BJ (cell line): ENCODE measurements around the gene BAIAP2. TPM values are rescaled to one million over a fixed set of nuclear protein-coding genes. Genes with fewer than 3 reads are reported as not detected.
"Not testable (repeated sequence)": the region's sequence is repeated elsewhere in the genome, so short reads cannot be mapped to it uniquely, and the experiment has no call there.

Experiments
- CTCF ChIA-PET: fragments of 350-600 bp; formaldehyde crosslinking; extraction: SDS; loops from one replicate; lab custom pipeline; 2021; ENCODE audit warnings: antibody characterized with exemption, inconsistent platforms; lab: Yijun Ruan, JAX
- POLR2A ChIA-PET: fragments of 300-600 bp; sonication (Branson Sonifier 250); formaldehyde crosslinking; extraction: SDS; loops from one replicate; lab custom pipeline; 2021; ENCODE audit warnings: antibody characterized with exemption; lab: Charles Lee
- DNase-seq: peaks from one replicate; pipeline ENCODE4 v3.0.0-alpha.2; 2011; ENCODE audit warnings: low read depth
- H3K27me3 ChIP-seq: 2 replicates; pipeline ENCODE4 v1.6.0; 2011; ENCODE audit warnings: low read length; ENCODE audit not compliant: control insufficient read depth, insufficient read depth
- H3K36me3 ChIP-seq: 2 replicates; pipeline ENCODE4 v1.5.1; 2011; ENCODE audit warnings: low read length; ENCODE audit not compliant: control insufficient read depth, insufficient read depth
- H3K4me3 ChIP-seq: 2 replicates; pipeline ENCODE4 v1.5.1; 2011; ENCODE audit warnings: low read depth, mild to moderate bottlenecking, control low read depth, low read length
- CTCF ChIP-seq: IDR thresholded peaks from 2 replicates; pipeline ENCODE4 v1.5.1; 2011; ENCODE audit warnings: low read depth, mild to moderate bottlenecking, control low read depth, inconsistent platforms, low read length, moderate library complexity; ENCODE audit not compliant: insufficient read depth
- polyA plus RNA-seq: library from polyadenylated mRNA; depleted of rRNA; stranded (reverse); fragments of >200 nt; gene quantifications from 2 replicates; pipeline ENCODE4 v1.2.3, GENCODE V29; 2011

The BAIAP2 gene
- polyA plus RNA-seq, 1 experiment: 12.1 TPM

GRCh38 chr17:81143717-81144422 is 108.9 kb downstream of the BAIAP2 start:
- no peak for DNase-seq
- ChIA-PET POLR2A (no interaction called here), CTCF (interaction anchor here (1.0 to 5.9 kb wide), 13 partner anchors 10 to 341 kb away, joined by 3 to 30 read pairs (median 7); partner anchors contain the start of gene PVALEF)
- Histone ChIP-seq H3K27me3 (no peaks in the 10 kb centered on the region; the same call in 1 of the 2 replicates), H3K4me3 (no peak overlapping the region), H3K36me3 (no peaks in the 10 kb centered on the region)
- TF ChIP-seq CTCF: no peak

- ChIA-PET CTCF (interaction anchor here (0.6 to 5.9 kb wide), 8 partner anchors 11 to 340 kb away, joined by 3 to 26 read pairs (median 6); no protein-coding TSS in a partner anchor), POLR2A (no interaction called here)
- DNase-seq: no peak
- H3K27me3 ChIP-seq: no peaks in the 10 kb centered on the region; the same call in 1 of the 2 replicates
- H3K36me3 ChIP-seq: no peaks in the 10 kb centered on the region
- H3K4me3 ChIP-seq: no peak overlapping the region
- TF ChIP-seq CTCF: no peak
Observed at GRCh38 chr17:81144423-81144781, 109.5 kb downstream of the BAIAP2 start.

GRCh38 chr17:81146208-81146607 is 111.3 kb downstream of the BAIAP2 start:
- DNase-seq, H3K4me3 ChIP-seq, H3K27me3 ChIP-seq, H3K36me3 ChIP-seq, POLR2A ChIA-PET: not testable (repeated sequence)
- CTCF ChIA-PET: interaction anchor here (5.9 kb wide), 1 partner anchor 55 kb away, joined by 26 read pairs; no protein-coding TSS in a partner anchor

GRCh38 chr17:81147701-81148100 is 112.8 kb downstream of the BAIAP2 start:
- no peak for DNase-seq
- TF ChIP-seq CTCF: no peak
- ChIA-PET CTCF (interaction anchor here (1.5 kb wide), 1 partner anchor 53 kb away, joined by 3 read pairs; no protein-coding TSS in a partner anchor), POLR2A (no interaction called here)
- no peaks in the 10 kb centered on the region for H3K36me3 ChIP-seq
- peaks cover 3% of the 10 kb centered on the region; the same call in 1 of the 2 replicates for H3K27me3 ChIP-seq
- H3K4me3 ChIP-seq: no peak overlapping the region

GRCh38 chr17:81148571-81148970 is 113.6 kb downstream of the BAIAP2 start:
- no peak for DNase-seq
- POLR2A ChIA-PET: no interaction called here
- peaks cover 3% of the 10 kb centered on the region; the same call in 1 of the 2 replicates for H3K27me3 ChIP-seq
- no peak for TF ChIP-seq CTCF
- CTCF ChIA-PET: no interaction called here
- H3K4me3 ChIP-seq: no peak overlapping the region
- no peaks in the 10 kb centered on the region for H3K36me3 ChIP-seq
